NOMO-1 treated with DMSO at 0.1 percent for 48 hours (cell line): ENCODE measurements around the gene CPEB1.
"Not testable (repeated sequence)": the region's sequence is repeated elsewhere in the genome, so short reads cannot be mapped to it uniquely, and the experiment has no call there.

Experiments used
- DNase-seq: peaks from one replicate; lab custom pipeline; 2025; ENCODE audit not compliant: unreplicated experiment; lab: John Stamatoyannopoulos, UW

CPEB1 gene

GRCh38 chr15:82530606-82531379, 116.4 kb downstream of the CPEB1 start:
- no peak for DNase-seq

GRCh38 chr15:82530006-82530405, 117.2 kb downstream of the CPEB1 start:
- no peak for DNase-seq

GRCh38 chr15:82513587-82513986, 133.6 kb downstream of the CPEB1 start:
- not testable (repeated sequence) for DNase-seq

GRCh38 chr15:82507693-82508092, 139.5 kb downstream of the CPEB1 start:
- not testable (repeated sequence) for DNase-seq

- not testable (repeated sequence) for DNase-seq
Measured at GRCh38 chr15:82507087-82507486, 140.1 kb downstream of the CPEB1 start.

GRCh38 chr15:82505842-82506241, 141.3 kb downstream of the CPEB1 start:
- DNase-seq = not testable (repeated sequence)

GRCh38 chr15:82504074-82504473, 143.1 kb downstream of the CPEB1 start:
- not testable (repeated sequence) for DNase-seq

GRCh38 chr15:82502700-82503339, 144.3 kb downstream of the CPEB1 start:
- not testable (repeated sequence) for DNase-seq

GRCh38 chr15:82500772-82501171, 146.4 kb downstream of the CPEB1 start:
- not testable (repeated sequence) for DNase-seq

- not testable (repeated sequence) for DNase-seq
Measured at GRCh38 chr15:82497978-82498377, 149.2 kb downstream of the CPEB1 start.
